Keratinocyte (primary cell): Measurements from ENCODE around the gene MCM9. TPM values are rescaled to one million over a fixed set of nuclear protein-coding genes. Genes with fewer than 3 reads are reported as not detected.

Experiments used
- DNase-seq: peaks from one replicate; pipeline ENCODE4 v3.0.0-alpha.2; 2011; ENCODE audit warnings: low read depth, missing footprints, low spot score
- FAIRE-seq: peaks from 2 replicates; lab custom pipeline; 2011; peaks lifted over from hg19 to GRCh38; lab: Jason Lieb, UNC
- H2AFZ ChIP-seq: 2 replicates; pipeline ENCODE4 v1.6.0; 2012; ENCODE audit warnings: low read length, control low read depth, inconsistent platforms; ENCODE audit not compliant: control insufficient read depth
- H3K27ac ChIP-seq: 2 replicates; pipeline ENCODE4 v1.5.1; 2011; ENCODE audit warnings: low read length; ENCODE audit not compliant: control insufficient read depth, insufficient read depth
- H3K27me3 ChIP-seq: 3 replicates; pipeline ENCODE4 v1.6.0; 2011; ENCODE audit warnings: low read length; ENCODE audit not compliant: control insufficient read depth, insufficient read depth; ENCODE audit errors: extremely low read depth
- H3K36me3 ChIP-seq, 2 experiments: 2 replicates in 1 of 2; 3 replicates in 1 of 2; pipeline ENCODE4 v1.5.1; 2011; ENCODE audit warnings: low read length in 2 of 2, mild to moderate bottlenecking in 1 of 2; ENCODE audit not compliant: control insufficient read depth in 2 of 2, insufficient read depth in 2 of 2; ENCODE audit errors: extremely low read depth in 1 of 2
- H3K4me1 ChIP-seq: 3 replicates; pipeline ENCODE4 v1.5.1; 2011; ENCODE audit warnings: low read length; ENCODE audit not compliant: control insufficient read depth, insufficient read depth; ENCODE audit errors: extremely low read depth
- H3K4me2 ChIP-seq: 3 replicates; pipeline ENCODE4 v1.6.0; 2011; ENCODE audit warnings: low read depth, low read length; ENCODE audit not compliant: control insufficient read depth, insufficient read depth; ENCODE audit errors: extremely low read depth
- H3K4me3 ChIP-seq, 3 experiments: fragments of 200-600 bp in 1 of 3; sonication (generic) in 1 of 3; 2 replicates in 2 of 3; 3 replicates in 1 of 3; pipeline ENCODE4 v1.5.1; 2011 to 2016; ENCODE audit warnings: low read length in 3 of 3, mild to moderate bottlenecking in 3 of 3, control low read depth in 2 of 3, inconsistent platforms in 1 of 3, low read depth in 1 of 3, mixed read lengths in 1 of 3, mixed run types in 1 of 3, moderate library complexity in 1 of 3; ENCODE audit not compliant: control insufficient read depth in 2 of 3, insufficient read depth in 2 of 3; ENCODE audit errors: extremely low read depth in 1 of 3
- H3K79me2 ChIP-seq: 2 replicates; pipeline ENCODE4 v1.6.0; 2012; ENCODE audit warnings: low read length; ENCODE audit not compliant: control insufficient read depth, insufficient read depth
- H3K9ac ChIP-seq: 3 replicates; pipeline ENCODE4 v1.6.0; 2011; ENCODE audit warnings: low read length; ENCODE audit not compliant: control insufficient read depth, insufficient read depth; ENCODE audit errors: extremely low read depth
- H3K9me1 ChIP-seq: 3 replicates; pipeline ENCODE4 v1.6.0; 2011; ENCODE audit warnings: low read length; ENCODE audit not compliant: control insufficient read depth, insufficient read depth; ENCODE audit errors: extremely low read depth
- H3K9me3 ChIP-seq: 2 replicates; pipeline ENCODE4 v1.5.1; 2012; ENCODE audit warnings: low read depth, low read length; ENCODE audit not compliant: control insufficient read depth
- H4K20me1 ChIP-seq: 3 replicates; pipeline ENCODE4 v1.6.0; 2011; ENCODE audit warnings: low read length; ENCODE audit not compliant: control insufficient read depth, insufficient read depth; ENCODE audit errors: extremely low read depth
- EZH2 ChIP-seq: IDR thresholded peaks from one replicate; pipeline ENCODE4 v1.6.1; 2012; ENCODE audit warnings: inconsistent platforms, mild to moderate bottlenecking, low read length, moderate library complexity
- dilution Hi-C: fragments of 300-500 bp; cut with MboI; formaldehyde crosslinking; loops from one replicate; pipeline ENCODE4 v1.7.0; 2020; ENCODE audit warnings: low sequenced_read_pairs; ENCODE audit not compliant: extremely low pct_ligation_motif_present
- polyA plus RNA-seq, 5 experiments: library from polyadenylated mRNA; depleted of rRNA in 3 of 5; stranded (reverse) in 3 of 5; stranded (forward) in 1 of 5; unstranded in 1 of 5; fragments of >200 nt; gene quantifications; 1 replicate in 1 of 5; 2 replicates in 3 of 5; 3 replicates in 1 of 5; pipeline versions ENCODE4 v1.2.1 to v1.2.3, GENCODE V29; 2011 to 2012; ENCODE audit warnings: missing spikeins in 2 of 5, low read depth in 1 of 5, low replicate concordance in 1 of 5
- TF ChIP-seq, protein P1 (sequence below), 3 experiments: IDR thresholded peaks in 1 of 3; conservative IDR thresholded peaks in 1 of 3; optimal IDR thresholded peaks in 1 of 3; 2 replicates in 2 of 3; 3 replicates in 1 of 3; pipeline versions ENCODE3 to v1.5.1; 2011; ENCODE audit warnings: low read length in 3 of 3, mild to moderate bottlenecking in 3 of 3, moderate library complexity in 2 of 3, control low read depth in 1 of 3, inconsistent platforms in 1 of 3; ENCODE audit not compliant: insufficient read depth in 2 of 3; ENCODE audit errors: extremely low read depth in 1 of 3

MCM9 gene
- polyA plus RNA-seq, 1 donor (not counting 4 experiments of a cell fraction or from before 2014, with no cell fraction given): 3.1 TPM

DNA sequence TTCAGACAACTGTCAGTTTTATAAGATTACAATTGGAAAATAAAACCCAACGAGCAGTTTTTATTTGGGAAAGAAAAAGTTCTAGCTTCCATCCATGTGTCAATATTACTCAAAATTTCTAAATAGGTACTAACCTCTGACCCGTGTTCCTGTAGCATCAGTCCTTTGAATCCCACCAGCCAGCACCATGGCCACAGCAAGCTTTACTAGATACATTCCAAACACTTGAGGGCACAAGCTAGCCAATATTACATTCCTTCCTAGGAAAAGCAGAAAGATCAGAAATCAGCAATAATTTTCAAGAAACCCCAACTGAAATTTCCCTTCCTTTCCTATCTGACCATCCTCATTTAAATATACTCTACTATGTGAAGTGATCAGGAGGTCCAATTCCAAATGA, 21.8 kb downstream of the MCM9 start:
- Histone ChIP-seq H3K36me3 (peaks cover 3 to 22% of the 10 kb centered on the region in 2 experiments), H3K9me1 (no peaks in the 10 kb centered on the region), H3K9me3 (no peaks in the 10 kb centered on the region), H3K79me2 (no peaks in the 10 kb centered on the region), H3K4me3 (no peak overlapping the region), H3K4me1 (no peaks in the 10 kb centered on the region), H4K20me1 (no peaks in the 10 kb centered on the region), H3K4me2 (no peak overlapping the region), H2AFZ (no peak overlapping the region), H3K27ac (no peak overlapping the region), H3K27me3 (no peaks in the 10 kb centered on the region), H3K9ac (no peak overlapping the region)
- TF ChIP-seq, protein P1, sequence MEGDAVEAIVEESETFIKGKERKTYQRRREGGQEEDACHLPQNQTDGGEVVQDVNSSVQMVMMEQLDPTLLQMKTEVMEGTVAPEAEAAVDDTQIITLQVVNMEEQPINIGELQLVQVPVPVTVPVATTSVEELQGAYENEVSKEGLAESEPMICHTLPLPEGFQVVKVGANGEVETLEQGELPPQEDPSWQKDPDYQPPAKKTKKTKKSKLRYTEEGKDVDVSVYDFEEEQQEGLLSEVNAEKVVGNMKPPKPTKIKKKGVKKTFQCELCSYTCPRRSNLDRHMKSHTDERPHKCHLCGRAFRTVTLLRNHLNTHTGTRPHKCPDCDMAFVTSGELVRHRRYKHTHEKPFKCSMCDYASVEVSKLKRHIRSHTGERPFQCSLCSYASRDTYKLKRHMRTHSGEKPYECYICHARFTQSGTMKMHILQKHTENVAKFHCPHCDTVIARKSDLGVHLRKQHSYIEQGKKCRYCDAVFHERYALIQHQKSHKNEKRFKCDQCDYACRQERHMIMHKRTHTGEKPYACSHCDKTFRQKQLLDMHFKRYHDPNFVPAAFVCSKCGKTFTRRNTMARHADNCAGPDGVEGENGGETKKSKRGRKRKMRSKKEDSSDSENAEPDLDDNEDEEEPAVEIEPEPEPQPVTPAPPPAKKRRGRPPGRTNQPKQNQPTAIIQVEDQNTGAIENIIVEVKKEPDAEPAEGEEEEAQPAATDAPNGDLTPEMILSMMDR (optimal IDR thresholded peaks at IDR 0.05 in 1 of 3, IDR thresholded peaks at IDR 0.05 in 1 of 3, conservative IDR thresholded peaks at IDR 0.05 in 1 of 3; ENCODE audit: extremely low read depth in 1 of 3, insufficient read depth in 2 of 3, low read length in 3 of 3): no peak
- no peak for TF ChIP-seq EZH2
- dilution Hi-C loops: no loop called here
- no peak for FAIRE-seq
- no peak for DNase-seq

DNA sequence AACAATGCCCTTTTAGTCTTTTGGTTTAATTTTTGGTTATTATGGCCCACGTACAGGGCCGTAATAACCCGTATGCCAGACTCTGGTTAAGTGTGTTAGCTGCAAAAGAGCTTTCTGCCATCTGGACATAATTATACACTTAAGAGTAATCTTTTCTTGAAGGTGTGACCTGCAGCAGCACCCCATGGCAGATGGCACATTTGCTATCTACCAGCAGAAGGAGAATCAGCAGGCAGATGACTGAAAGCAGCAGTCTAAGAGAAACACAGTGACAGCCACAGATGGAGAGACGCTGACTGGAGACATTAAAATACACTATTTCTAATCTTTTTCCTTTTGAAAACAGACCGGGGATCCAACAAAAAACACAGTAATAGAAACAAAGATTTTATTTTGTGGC, 22.3 kb downstream of the MCM9 start:
- Histone ChIP-seq H3K4me3 (no peak overlapping the region), H3K9me3 (no peaks in the 10 kb centered on the region), H3K36me3 (peaks cover 3 to 22% of the 10 kb centered on the region in 2 experiments), H4K20me1 (no peaks in the 10 kb centered on the region), H3K27ac (no peak overlapping the region), H3K4me2 (no peak overlapping the region), H2AFZ (no peak overlapping the region), H3K27me3 (no peaks in the 10 kb centered on the region), H3K4me1 (no peaks in the 10 kb centered on the region), H3K9ac (no peak overlapping the region), H3K9me1 (no peaks in the 10 kb centered on the region), H3K79me2 (no peaks in the 10 kb centered on the region)
- no peak for FAIRE-seq
- no peak for DNase-seq
- TF ChIP-seq, protein P1 (optimal IDR thresholded peaks at IDR 0.05 in 1 of 3, IDR thresholded peaks at IDR 0.05 in 1 of 3, conservative IDR thresholded peaks at IDR 0.05 in 1 of 3; ENCODE audit: extremely low read depth in 1 of 3, insufficient read depth in 2 of 3, low read length in 3 of 3): no peak
- TF ChIP-seq EZH2: no peak
- dilution Hi-C loops: no loop called here
